H1 (cell line): ENCODE measurements around the gene WDR64.

Experiments used
- CBX5 ChIP-seq: fragments of 300-800, 300-1000 bp; sonication (generic); IDR thresholded peaks from 2 replicates; pipeline ENCODE4 v1.7.1; 2016; ENCODE audit warnings: antibody characterized with exemption, low read length, low read depth
- CHD1 ChIP-seq: IDR thresholded peaks from 2 replicates; pipeline ENCODE4 v1.6.1; 2012; ENCODE audit warnings: low read depth, low read length, improper control_type of control experiment
- CTCF ChIP-seq, 3 experiments: IDR thresholded peaks; 1 replicate in 2 of 3; 2 replicates in 1 of 3; pipeline versions ENCODE4 v1.5.1 to v1.6.1; 2011; ENCODE audit warnings: low read length in 3 of 3, mild to moderate bottlenecking in 3 of 3, inconsistent platforms in 2 of 3, low read depth in 1 of 3, moderate library complexity in 1 of 3; ENCODE audit not compliant: insufficient read depth in 1 of 3; ENCODE audit errors: control extremely low read depth in 1 of 3
- EP300 ChIP-seq, 2 experiments: IDR thresholded peaks; 1 replicate in 1 of 2; 2 replicates in 1 of 2; pipeline ENCODE4 v1.6.1; 2011 to 2012; ENCODE audit warnings: low read depth in 2 of 2, low read length in 2 of 2, mild to moderate bottlenecking in 2 of 2, borderline replicate concordance in 1 of 2, inconsistent platforms in 1 of 2, moderate library complexity in 1 of 2
- EZH2 ChIP-seq: fragments of 200-600 bp; sonication (generic); IDR thresholded peaks from 2 replicates; pipeline ENCODE4 v1.7.1; 2012; ENCODE audit warnings: low read depth, mild to moderate bottlenecking, moderate library complexity, low read length, inconsistent platforms; ENCODE audit not compliant: severe bottlenecking
- MAFK ChIP-seq: IDR thresholded peaks from 2 replicates; pipeline ENCODE4 v1.6.1; 2012; ENCODE audit warnings: low read depth, mild to moderate bottlenecking, improper control_type of control experiment, low read length
- PHF8 ChIP-seq: fragments of 200-600 bp; sonication (generic); conservative IDR thresholded peaks from 2 replicates; pipeline ENCODE4 v1.7.1; 2012; ENCODE audit warnings: low read depth, mild to moderate bottlenecking, inconsistent platforms, low read length, moderate library complexity
- POLR2A ChIP-seq, 2 experiments: IDR thresholded peaks; 1 replicate in 1 of 2; 2 replicates in 1 of 2; pipeline ENCODE4 v1.6.1; 2011; ENCODE audit warnings: low read depth in 2 of 2, low read length in 2 of 2, mild to moderate bottlenecking in 2 of 2; ENCODE audit errors: control extremely low read depth in 1 of 2
- POLR2AphosphoS5 ChIP-seq: IDR thresholded peaks from 2 replicates; pipeline ENCODE4 v1.6.1; 2011; ENCODE audit warnings: low read depth, low read length
- RAD21 ChIP-seq, 2 experiments: IDR thresholded peaks in 1 of 2; conservative IDR thresholded peaks in 1 of 2; 2 replicates each; pipeline ENCODE4 v1.6.1; 2011; ENCODE audit warnings: low read depth in 2 of 2, low read length in 2 of 2, improper control_type of control experiment in 1 of 2, inconsistent platforms in 1 of 2, mild to moderate bottlenecking in 1 of 2, moderate library complexity in 1 of 2
- SIN3A ChIP-seq, 2 experiments: IDR thresholded peaks in 1 of 2; conservative IDR thresholded peaks in 1 of 2; 2 replicates each; pipeline ENCODE4 v1.6.1; 2011 to 2012; ENCODE audit warnings: low read length in 2 of 2, improper control_type of control experiment in 1 of 2, low read depth in 1 of 2, mild to moderate bottlenecking in 1 of 2
- TAF7 ChIP-seq: optimal IDR thresholded peaks from 2 replicates; pipeline ENCODE3; 2011; ENCODE audit warnings: low read depth, mild to moderate bottlenecking, inconsistent platforms, low read length, moderate library complexity, borderline replicate concordance
- TCF12 ChIP-seq: IDR thresholded peaks from 2 replicates; pipeline ENCODE4 v1.6.1; 2011; ENCODE audit warnings: low read depth, mild to moderate bottlenecking, low read length
- ZNF274 ChIP-seq: IDR thresholded peaks from 2 replicates; pipeline ENCODE4 v1.7.0; 2012; ENCODE audit warnings: low read length, borderline replicate concordance; ENCODE audit errors: extremely low read depth

GRCh38 chr1:241715956-241716355 is 63.9 kb downstream of the WDR64 start:
- no peak for TF ChIP-seq EP300 (IDR thresholded peaks at IDR 0.05; ENCODE audit: borderline replicate concordance in 1 of 2, low read depth in 2 of 2, low read length in 2 of 2)
- no peak for TF ChIP-seq CTCF (IDR thresholded peaks at IDR 0.05; ENCODE audit: control extremely low read depth in 1 of 3, insufficient read depth in 1 of 3, low read depth in 1 of 3, low read length in 3 of 3)
- TF ChIP-seq TAF7 = no peak
- no peak for TF ChIP-seq RAD21 (IDR thresholded peaks at IDR 0.05 in 1 of 2, conservative IDR thresholded peaks at IDR 0.05 in 1 of 2; ENCODE audit: low read depth in 2 of 2, low read length in 2 of 2)
- TF ChIP-seq POLR2A (IDR thresholded peaks at IDR 0.05; ENCODE audit: control extremely low read depth in 1 of 2, low read depth in 2 of 2, low read length in 2 of 2) = no peak
- TF ChIP-seq PHF8 = no peak
- no peak for TF ChIP-seq ZNF274
- TF ChIP-seq EZH2 = no peak
- TF ChIP-seq TCF12 = no peak
- TF ChIP-seq CBX5 = no peak
- TF ChIP-seq CHD1 = no peak
- TF ChIP-seq MAFK = no peak
- no peak for TF ChIP-seq SIN3A (conservative IDR thresholded peaks at IDR 0.05 in 1 of 2, IDR thresholded peaks at IDR 0.05 in 1 of 2; ENCODE audit: low read depth in 1 of 2, low read length in 2 of 2)
- no peak for TF ChIP-seq POLR2AphosphoS5
